ENCODE data around the gene ARHGEF5. TPM values are rescaled to one million over a fixed set of nuclear protein-coding genes. Genes with fewer than 3 reads are reported as not detected.

ARHGEF5 gene
- total RNA-seq, 4 donors from 2014 or later, result 1.3 to 6.8 (median 6.0) TPM

DNA sequence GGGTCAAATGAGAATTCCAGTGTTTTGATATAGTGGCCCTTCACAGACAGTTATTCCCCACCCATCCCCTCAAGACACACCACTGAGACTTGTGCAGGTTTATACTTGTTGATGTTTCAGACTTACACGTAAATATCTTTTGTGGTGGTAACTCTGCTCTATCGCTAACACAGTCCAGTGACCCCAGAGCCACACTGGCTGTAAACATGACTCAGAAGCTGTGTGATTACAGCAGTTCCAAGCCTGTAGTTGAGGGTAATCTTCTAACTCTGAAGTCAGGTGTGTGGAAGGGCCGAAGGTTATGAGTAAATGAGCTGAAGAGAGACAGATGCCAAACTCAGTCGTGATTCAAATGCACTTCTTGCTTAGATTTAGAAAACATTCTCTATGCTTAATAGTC lies 28.9 kb downstream of the ARHGEF5 start:
- Histone ChIP-seq H3K27me3 (no peaks in the 10 kb centered on the region), H3K27ac (no peak overlapping the region), H3K36me3 (no peaks in the 10 kb centered on the region), H3K4me3 (no peak overlapping the region), H3K9me3 (no peaks in the 10 kb centered on the region), H3K4me1 (no peaks in the 10 kb centered on the region)
- TF ChIP-seq CTCF (IDR thresholded peaks at IDR 0.05), result no peak
- TF ChIP-seq POLR2A (IDR thresholded peaks at IDR 0.05), result no peak
- no peak for DNase-seq
- intact Hi-C loops (cut with DNase I; ENCODE audit: low total_unique reads), result no loop called here

- no peak for TF ChIP-seq POLR2A (IDR thresholded peaks at IDR 0.05)
- TF ChIP-seq CTCF (IDR thresholded peaks at IDR 0.05), result no peak
- no peaks in the 10 kb centered on the region for H3K27me3 ChIP-seq
- H3K4me3 ChIP-seq, result no peak overlapping the region
- no peaks in the 10 kb centered on the region for H3K36me3 ChIP-seq
- no peaks in the 10 kb centered on the region for H3K4me1 ChIP-seq
- intact Hi-C loops (cut with DNase I; ENCODE audit: low total_unique reads), result no loop called here
- no peak for DNase-seq
- no peak overlapping the region for H3K27ac ChIP-seq
- no peaks in the 10 kb centered on the region for H3K9me3 ChIP-seq
These were observed 29.5 kb downstream of the ARHGEF5 start for GRCh38 chr7:144384555-144385245.

GRCh38 chr7:144386741-144387140 lies 31.5 kb downstream of the ARHGEF5 start:
- Histone ChIP-seq H3K4me1 (no peaks in the 10 kb centered on the region), H3K36me3 (no peaks in the 10 kb centered on the region), H3K27ac (no peak overlapping the region), H3K9me3 (no peaks in the 10 kb centered on the region), H3K27me3 (no peaks in the 10 kb centered on the region), H3K4me3 (no peak overlapping the region)
- no peak for DNase-seq
- TF ChIP-seq CTCF (IDR thresholded peaks at IDR 0.05), result no peak
- TF ChIP-seq POLR2A (IDR thresholded peaks at IDR 0.05), result no peak
- intact Hi-C loops (cut with DNase I; ENCODE audit: low total_unique reads), result no loop called here

GRCh38 chr7:144388950-144389349 lies 33.7 kb downstream of the ARHGEF5 start:
- Histone ChIP-seq H3K9me3 (no peaks in the 10 kb centered on the region), H3K36me3 (no peaks in the 10 kb centered on the region), H3K4me1 (no peaks in the 10 kb centered on the region), H3K4me3 (no peak overlapping the region), H3K27ac (no peak overlapping the region), H3K27me3 (no peaks in the 10 kb centered on the region)
- TF ChIP-seq POLR2A (IDR thresholded peaks at IDR 0.05), result no peak
- DNase-seq, result no peak
- intact Hi-C loops (cut with DNase I; ENCODE audit: low total_unique reads), result no loop called here

DNA sequence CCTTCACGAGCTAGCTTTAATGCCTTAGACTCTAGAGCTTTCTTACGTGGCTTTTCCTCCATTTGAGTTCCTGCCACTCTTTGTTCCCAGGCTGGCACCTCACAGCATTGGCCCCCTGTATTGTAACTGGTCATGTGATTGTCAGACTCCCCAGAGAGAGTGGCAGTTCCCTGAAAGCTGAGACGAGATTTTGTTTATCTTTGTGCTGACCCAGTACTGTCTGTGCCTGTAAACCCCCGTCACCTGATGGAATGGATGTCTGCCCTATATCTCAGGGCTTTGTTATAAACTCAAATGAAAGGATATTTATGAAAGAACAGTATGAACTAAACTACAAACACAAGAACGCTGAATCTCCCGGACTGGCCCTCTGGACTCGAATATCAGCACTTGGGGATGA lies 35.3 kb downstream of the ARHGEF5 start:
- TF ChIP-seq CTCF (IDR thresholded peaks at IDR 0.05) (no peak), POLR2A (IDR thresholded peaks at IDR 0.05) (no peak)
- Histone ChIP-seq H3K27me3 (no peaks in the 10 kb centered on the region), H3K4me3 (no peak overlapping the region), H3K9me3 (no peaks in the 10 kb centered on the region), H3K4me1 (no peaks in the 10 kb centered on the region), H3K36me3 (no peaks in the 10 kb centered on the region), H3K27ac (no peak overlapping the region)
- DNase-seq, result no peak
- intact Hi-C loops (cut with DNase I; ENCODE audit: low total_unique reads), result no loop called here

- Histone ChIP-seq H3K36me3 (no peaks in the 10 kb centered on the region), H3K9me3 (no peaks in the 10 kb centered on the region), H3K27ac (no peak overlapping the region), H3K27me3 (no peaks in the 10 kb centered on the region), H3K4me3 (no peak overlapping the region), H3K4me1 (no peaks in the 10 kb centered on the region)
- no peak for DNase-seq
- intact Hi-C loops (cut with DNase I; ENCODE audit: low total_unique reads), result no loop called here
- TF ChIP-seq POLR2A (IDR thresholded peaks at IDR 0.05), result no peak
- TF ChIP-seq CTCF (IDR thresholded peaks at IDR 0.05), result no peak
These were observed 35.8 kb downstream of the ARHGEF5 start for GRCh38 chr7:144391014-144391413.

Measured in uterus (tissue), 4 donors.